IMR-90 (cell line): ENCODE data around the gene NXPE4. TPM values are rescaled to one million over a fixed set of nuclear protein-coding genes. Genes with fewer than 3 reads are reported as not detected.

Experiments
- ATAC-seq: fragments of 200-7000 bp; cut with Tn5 transposase; 2 replicates; pipeline ENCODE4 v1.9.1; 2020; ENCODE audit warnings: low read depth, mild to moderate bottlenecking, moderate library complexity
- BruUV-seq: library from RNA; stranded (reverse); fragments of 400-500 nt; replicated peaks from 2 replicates; lab custom pipeline; 2021; lab: Mats Ljungman, UMichigan
- CTCF ChIA-PET: fragments of 300-600 bp; formaldehyde crosslinking; extraction: SDS; loops from one replicate; lab custom pipeline; 2021; ENCODE audit warnings: antibody characterized with exemption; lab: Yijun Ruan, JAX
- POLR2A ChIA-PET: fragments of 300-600 bp; sonication (Branson Sonifier 250); formaldehyde crosslinking; loops from one replicate; lab custom pipeline; 2022; ENCODE audit warnings: antibody characterized with exemption; ENCODE audit not compliant: unreplicated experiment; lab: Charles Lee
- DNase-seq: peaks from one replicate; pipeline ENCODE4 v3.0.0; 2013
- H2AFZ ChIP-seq: replicated peaks from 2 replicates; pipeline ENCODE3; 2013; ENCODE audit warnings: low read length, mild to moderate bottlenecking; ENCODE audit not compliant: poor library complexity
- H2AK5ac ChIP-seq: 2 replicates; pipeline ENCODE4 v1.6.1; 2013; ENCODE audit warnings: low read depth, low read length, inconsistent platforms
- H2AK9ac ChIP-seq: replicated peaks from 2 replicates; pipeline ENCODE3; 2013; ENCODE audit warnings: mild to moderate bottlenecking, low read depth, low read length, moderate library complexity; ENCODE audit not compliant: poor library complexity
- H2BK120ac ChIP-seq: 2 replicates; pipeline ENCODE4 v1.6.1; 2013; ENCODE audit warnings: low read depth, low read length, inconsistent platforms
- H2BK15ac ChIP-seq: 3 replicates; pipeline ENCODE4 v1.6.1; 2013; ENCODE audit warnings: low read depth, low read length, inconsistent platforms
- H2BK20ac ChIP-seq: 2 replicates; pipeline ENCODE4 v1.6.1; 2013; ENCODE audit warnings: low read depth, mild to moderate bottlenecking, inconsistent platforms, low read length, moderate library complexity
- H2BK5ac ChIP-seq: 2 replicates; pipeline ENCODE4 v1.6.1; 2013; ENCODE audit warnings: mild to moderate bottlenecking, low read depth, low read length, inconsistent platforms; ENCODE audit not compliant: poor library complexity, severe bottlenecking
- H3K14ac ChIP-seq: replicated peaks from 2 replicates; pipeline ENCODE4 v1.6.1; 2013; ENCODE audit warnings: low read depth, low read length, inconsistent platforms
- H3K18ac ChIP-seq: 2 replicates; pipeline ENCODE4 v1.6.1; 2013; ENCODE audit warnings: low read depth, low read length, control low read depth
- H3K23ac ChIP-seq: 2 replicates; pipeline ENCODE4 v1.6.1; 2013; ENCODE audit warnings: low read depth, low read length, inconsistent platforms
- H3K27ac ChIP-seq: 2 replicates; pipeline ENCODE4 v1.5.1; 2013; ENCODE audit warnings: mild to moderate bottlenecking, control low read depth, low read length; ENCODE audit not compliant: insufficient read depth
- H3K27me3 ChIP-seq: 2 replicates; pipeline ENCODE4 v1.6.1; 2013; ENCODE audit warnings: low read length; ENCODE audit not compliant: control insufficient read depth, insufficient read depth
- H3K36me3 ChIP-seq: 2 replicates; pipeline ENCODE4 v1.6.1; 2013; ENCODE audit warnings: low read length, mixed read lengths; ENCODE audit not compliant: control insufficient read depth, insufficient read depth
- H3K4ac ChIP-seq: 2 replicates; pipeline ENCODE4 v1.6.1; 2013; ENCODE audit warnings: low read depth, low read length, inconsistent platforms
- H3K4me1 ChIP-seq: 2 replicates; pipeline ENCODE4 v1.6.1; 2013; ENCODE audit warnings: low read length, mixed read lengths; ENCODE audit not compliant: control insufficient read depth, insufficient read depth
- H3K4me2 ChIP-seq: 2 replicates; pipeline ENCODE4 v1.6.1; 2013; ENCODE audit warnings: low read depth, mild to moderate bottlenecking, control low read depth, low read length, moderate library complexity
- H3K4me3 ChIP-seq: 2 replicates; pipeline ENCODE4 v1.5.1; 2013; ENCODE audit warnings: low read depth, mild to moderate bottlenecking, control low read depth, low read length, moderate library complexity; ENCODE audit not compliant: insufficient read depth
- H3K56ac ChIP-seq: 2 replicates; pipeline ENCODE4 v1.6.1; 2013; ENCODE audit warnings: low read length, inconsistent platforms; ENCODE audit not compliant: insufficient read depth; ENCODE audit errors: extremely low read depth
- H3K79me1 ChIP-seq, 2 experiments: 2 replicates each; pipeline ENCODE4 v1.6.1; 2013; ENCODE audit warnings: low read length in 2 of 2, inconsistent platforms in 1 of 2, low read depth in 1 of 2
- H3K9ac ChIP-seq: 2 replicates; pipeline ENCODE4 v1.6.1; 2013; ENCODE audit warnings: low read depth, low read length, control low read depth
- H3K9me1 ChIP-seq: 2 replicates; pipeline ENCODE4 v1.6.1; 2013; ENCODE audit warnings: low read length, inconsistent platforms; ENCODE audit not compliant: insufficient read depth
- H3K9me3 ChIP-seq: 2 replicates; pipeline ENCODE4 v1.6.1; 2013; ENCODE audit warnings: low read length; ENCODE audit not compliant: control insufficient read depth, insufficient read depth
- H4K20me1 ChIP-seq: 2 replicates; pipeline ENCODE4 v1.6.1; 2013; ENCODE audit warnings: low read length, inconsistent platforms; ENCODE audit not compliant: insufficient read depth
- H4K5ac ChIP-seq: 2 replicates; pipeline ENCODE4 v1.6.1; 2013; ENCODE audit warnings: mild to moderate bottlenecking, low read depth, low read length, control low read depth
- H4K8ac ChIP-seq, 2 experiments: 2 replicates each; pipeline ENCODE4 v1.6.1; 2013; ENCODE audit warnings: low read depth in 2 of 2, low read length in 2 of 2, control low read depth in 1 of 2, inconsistent platforms in 1 of 2
- H4K91ac ChIP-seq: 2 replicates; pipeline ENCODE4 v1.6.1; 2013; ENCODE audit warnings: low read depth, low read length, inconsistent platforms; ENCODE audit not compliant: insufficient read depth
- BHLHE40 ChIP-seq: fragments of 150-350 bp; IDR thresholded peaks from 2 replicates; pipeline ENCODE4 v1.6.1; 2016; ENCODE audit warnings: mild to moderate bottlenecking, low read depth, low read length
- CHD1 ChIP-seq: IDR thresholded peaks from 2 replicates; pipeline ENCODE4 v1.6.1; 2012; ENCODE audit warnings: low read depth, low read length, improper control_type of control experiment
- ELK1 ChIP-seq: fragments of 150-350 bp; IDR thresholded peaks from 2 replicates; pipeline ENCODE4 v1.6.1; 2016; ENCODE audit warnings: low read depth, mild to moderate bottlenecking, low read length, moderate library complexity, borderline replicate concordance
- FOS ChIP-seq: fragments of 150-350 bp; IDR thresholded peaks from 2 replicates; pipeline ENCODE4 v1.6.1; 2016; ENCODE audit warnings: low read depth, low read length
- MXI1 ChIP-seq: IDR thresholded peaks from 2 replicates; pipeline ENCODE4 v1.6.1; 2012; ENCODE audit warnings: low read depth, mild to moderate bottlenecking, low read length, moderate library complexity, borderline replicate concordance
- POLR2A ChIP-seq: IDR thresholded peaks from 2 replicates; pipeline ENCODE4 v1.6.1; 2012; ENCODE audit warnings: mild to moderate bottlenecking, low read depth, low read length
- RCOR1 ChIP-seq: IDR thresholded peaks from 2 replicates; pipeline ENCODE4 v1.6.1; 2012; ENCODE audit warnings: mild to moderate bottlenecking, low read length, improper control_type of control experiment; ENCODE audit not compliant: insufficient replicate concordance
- RFX5 ChIP-seq: IDR thresholded peaks from 2 replicates; pipeline ENCODE4 v1.8.0; 2012; ENCODE audit warnings: low read depth, mild to moderate bottlenecking, low read length, moderate library complexity
- SMC3 ChIP-seq: fragments of 150-350 bp; IDR thresholded peaks from 2 replicates; pipeline ENCODE4 v1.6.1; 2016; ENCODE audit warnings: low read depth, mild to moderate bottlenecking, antibody characterized with exemption, low read length, moderate library complexity
- USF2 ChIP-seq: fragments of 150-350 bp; IDR thresholded peaks from 2 replicates; pipeline ENCODE4 v1.6.1; 2017; ENCODE audit warnings: mild to moderate bottlenecking, antibody characterized with exemption, low read length, low read depth
- WGBS, 2 experiments: methylation state at CpG; one replicate each; pipeline versions ENCODE4 v1.1.5 to v1.1.7; 2013; ENCODE audit warnings: missing lambda C conversion rate in 2 of 2; ENCODE audit not compliant: insufficient read length in 1 of 2; ENCODE audit errors: extremely low coverage in 2 of 2; 5-methylcytosine and 5-hydroxymethylcytosine counted together
- dilution Hi-C: fragments of 300-500 bp; cut with HindIII; formaldehyde crosslinking; loops from one replicate; pipeline ENCODE4 v1.14.3; 2018; ENCODE audit warnings: low sequenced_read_pairs; ENCODE audit not compliant: unreplicated experiment
- in situ Hi-C: fragments of 300-500 bp; cut with MboI; formaldehyde crosslinking; loops from 3 replicates; pipeline ENCODE4 v1.14.3; 2019; ENCODE audit warnings: low sequenced_read_pairs, inconsistent platforms, mixed read lengths
- intact Hi-C: fragments of 100-400 bp; cut with micrococcal nuclease; formaldehyde crosslinking; loops from 2 replicates; pipeline ENCODE4 v1.10.0; 2022
- polyA plus RNA-seq, 3 experiments: library from polyadenylated mRNA; depleted of rRNA; stranded (reverse); fragments of >200 nt; gene quantifications; 2 replicates each; pipeline ENCODE4 v1.2.3, GENCODE V29; 2012; ENCODE audit warnings: low replicate concordance in 1 of 3
- total RNA-seq: library from RNA; depleted of rRNA; stranded (reverse); fragments of >200 nt; gene quantifications from 2 replicates; pipeline ENCODE4 v1.2.3, GENCODE V29; 2012
- TF ChIP-seq, protein P1 (sequence below): conservative IDR thresholded peaks from 2 replicates; pipeline ENCODE4 v1.5.1; 2012; ENCODE audit warnings: mild to moderate bottlenecking, low read depth, low read length, improper control_type of control experiment

NXPE4 gene
- total and polyA plus RNA-seq, 2 of the 4 experiments (the other 2 are of a cell fraction) = not detected

DNA sequence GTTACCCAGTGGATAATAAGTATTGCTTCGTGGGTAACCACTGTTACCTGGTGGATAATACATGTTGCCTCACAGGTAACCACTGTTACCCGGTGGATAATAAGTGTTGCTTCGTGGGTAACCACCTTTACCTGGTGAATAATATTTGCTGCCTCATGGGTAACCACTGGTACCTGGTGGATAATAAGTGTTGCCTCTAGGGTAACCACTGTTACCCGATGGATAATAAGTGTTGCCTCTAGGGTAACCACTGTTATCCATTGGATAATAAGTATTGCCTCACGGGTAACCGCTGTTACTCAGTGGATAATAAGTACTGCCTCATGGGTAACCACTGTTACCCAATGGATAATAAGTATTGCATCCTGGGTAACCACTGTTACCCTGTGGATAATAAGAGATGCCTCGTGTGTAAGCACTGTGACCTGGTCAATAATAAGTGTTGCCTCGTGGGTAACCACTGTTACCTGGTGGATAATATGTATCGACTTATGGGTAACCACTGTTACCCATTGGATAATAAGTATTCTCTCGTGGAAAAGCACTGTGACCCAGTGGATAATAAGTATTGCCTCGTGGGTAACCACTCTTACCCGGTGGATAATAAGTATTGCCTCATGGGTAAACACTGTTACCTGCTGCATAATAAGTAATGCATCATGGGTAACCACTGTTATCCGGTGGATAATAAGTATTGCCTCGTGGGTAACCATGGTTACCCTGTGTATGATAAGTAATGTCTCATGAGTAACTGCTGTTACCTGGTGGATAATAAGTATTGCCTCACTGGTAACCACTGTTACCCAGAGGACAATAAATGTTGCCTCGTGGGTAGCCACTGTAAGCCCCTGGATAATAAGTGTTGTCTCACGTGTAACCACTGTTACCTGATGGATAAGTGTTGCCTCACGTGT is 20.1 kb upstream of the NXPE4 start:
- Histone ChIP-seq H3K36me3 (no peaks in the 10 kb centered on the region), H3K56ac (no peak overlapping the region), H3K27me3 (no peaks in the 10 kb centered on the region), H2BK20ac (no peak overlapping the region), H3K9me3 (no peaks in the 10 kb centered on the region), H3K18ac (no peak overlapping the region), H3K14ac (no peak overlapping the region), H4K91ac (no peak overlapping the region), H2AFZ (no peak overlapping the region), H3K4me2 (no peak overlapping the region), H4K20me1 (no peaks in the 10 kb centered on the region), H2BK5ac (no peak overlapping the region), H3K79me1 (no peaks in the 10 kb centered on the region), H2AK5ac (no peak overlapping the region), H3K4me1 (no peaks in the 10 kb centered on the region), H3K9me1 (no peaks in the 10 kb centered on the region), H3K4me3 (no peak overlapping the region), H3K4ac (no peak overlapping the region), H2BK120ac (no peak overlapping the region), H2AK9ac (no peak overlapping the region), H3K27ac (no peak overlapping the region), H2BK15ac (no peak overlapping the region), H3K23ac (no peak overlapping the region), H4K5ac (no peak overlapping the region), H4K8ac (no peak overlapping the region), H3K9ac (no peak overlapping the region)
- dilution Hi-C loops = no loop called here
- POLR2A ChIA-PET = no interaction called here
- TF ChIP-seq FOS = no peak
- no peak for TF ChIP-seq CHD1
- TF ChIP-seq SMC3 = no peak
- TF ChIP-seq, protein P1, sequence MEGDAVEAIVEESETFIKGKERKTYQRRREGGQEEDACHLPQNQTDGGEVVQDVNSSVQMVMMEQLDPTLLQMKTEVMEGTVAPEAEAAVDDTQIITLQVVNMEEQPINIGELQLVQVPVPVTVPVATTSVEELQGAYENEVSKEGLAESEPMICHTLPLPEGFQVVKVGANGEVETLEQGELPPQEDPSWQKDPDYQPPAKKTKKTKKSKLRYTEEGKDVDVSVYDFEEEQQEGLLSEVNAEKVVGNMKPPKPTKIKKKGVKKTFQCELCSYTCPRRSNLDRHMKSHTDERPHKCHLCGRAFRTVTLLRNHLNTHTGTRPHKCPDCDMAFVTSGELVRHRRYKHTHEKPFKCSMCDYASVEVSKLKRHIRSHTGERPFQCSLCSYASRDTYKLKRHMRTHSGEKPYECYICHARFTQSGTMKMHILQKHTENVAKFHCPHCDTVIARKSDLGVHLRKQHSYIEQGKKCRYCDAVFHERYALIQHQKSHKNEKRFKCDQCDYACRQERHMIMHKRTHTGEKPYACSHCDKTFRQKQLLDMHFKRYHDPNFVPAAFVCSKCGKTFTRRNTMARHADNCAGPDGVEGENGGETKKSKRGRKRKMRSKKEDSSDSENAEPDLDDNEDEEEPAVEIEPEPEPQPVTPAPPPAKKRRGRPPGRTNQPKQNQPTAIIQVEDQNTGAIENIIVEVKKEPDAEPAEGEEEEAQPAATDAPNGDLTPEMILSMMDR = no peak
- TF ChIP-seq RFX5 = no peak
- TF ChIP-seq POLR2A = no peak
- TF ChIP-seq MXI1 = no peak
- no peak for TF ChIP-seq RCOR1
- TF ChIP-seq BHLHE40 = no peak
- TF ChIP-seq USF2 = no peak
- TF ChIP-seq ELK1 = no peak
- intact Hi-C loops = no loop called here
- ATAC-seq (no peak), DNase-seq (no peak)
- WGBS, 2 experiments = 42% methylated on average over 6 of the region's 17 CpGs; no CpG with 5 or more reads in 1 of the 2 experiments
- BruUV-seq = no TSS peak
- CTCF ChIA-PET = no interaction called here
- in situ Hi-C loops = no loop called here
